Measurements from ENCODE around the gene SEZ6L2. TPM values are rescaled to one million over a fixed set of nuclear protein-coding genes. Genes with fewer than 3 reads are reported as not detected.
A peak's percentile ranks its signal among the peaks of the same experiment; 100 is the strongest.

Gene SEZ6L2
- total and polyA plus RNA-seq, 2 donors = 0.66 to 0.98 TPM

GRCh38 chr16:29925105-29925756 lies 25.9 kb upstream of the SEZ6L2 start:
- DNase-seq (ENCODE audit: low read depth in 6 of 9, low spot score in 9 of 9) = no peak
- no peaks in the 10 kb centered on the region for H3K27me3 ChIP-seq (ENCODE audit: control insufficient read depth in 2 of 2, insufficient read depth in 1 of 2, low read length in 1 of 2)
- H3K36me3 ChIP-seq (ENCODE audit: control insufficient read depth in 2 of 2, insufficient read depth in 2 of 2, low read length in 1 of 2) = peaks cover 19 to 24% of the 10 kb centered on the region in 2 donors
- H3K27ac ChIP-seq (ENCODE audit: low read depth in 1 of 2, low read length in 1 of 2) = no peak overlapping the region
- peak overlapping the region; percentile 77 to 93 for H3K4me3 ChIP-seq (ENCODE audit: low read length in 2 of 2)
- WGBS = 14% methylated on average over 9 of the region's 9 CpGs
- H3K9me3 ChIP-seq (ENCODE audit: control insufficient read depth in 2 of 2, insufficient read depth in 1 of 2, low read length in 1 of 2) = no peaks in the 10 kb centered on the region
- H3K4me1 ChIP-seq (ENCODE audit: control insufficient read depth in 2 of 2, insufficient read depth in 2 of 2, low read length in 2 of 2) = peaks cover 8 to 21% of the 10 kb centered on the region in 2 donors

GRCh38 chr16:29922986-29923501 lies 23.7 kb upstream of the SEZ6L2 start:
- Histone ChIP-seq H3K4me3 (ENCODE audit: low read length in 2 of 2) (no peak overlapping the region), H3K36me3 (ENCODE audit: control insufficient read depth in 2 of 2, insufficient read depth in 2 of 2, low read length in 1 of 2) (peaks cover 19 to 36% of the 10 kb centered on the region in 2 donors), H3K27me3 (ENCODE audit: control insufficient read depth in 2 of 2, insufficient read depth in 1 of 2, low read length in 1 of 2) (no peaks in the 10 kb centered on the region), H3K9me3 (ENCODE audit: control insufficient read depth in 2 of 2, insufficient read depth in 1 of 2, low read length in 1 of 2) (no peaks in the 10 kb centered on the region), H3K27ac (ENCODE audit: low read depth in 1 of 2, low read length in 1 of 2) (no peak overlapping the region), H3K4me1 (ENCODE audit: control insufficient read depth in 2 of 2, insufficient read depth in 2 of 2, low read length in 2 of 2) (peaks cover 8 to 21% of the 10 kb centered on the region in 2 donors)
- WGBS = 98% methylated on average over 12 of the region's 12 CpGs
- DNase-seq (ENCODE audit: low read depth in 6 of 9, low spot score in 9 of 9) = no peak

GRCh38 chr16:29922326-29922725 lies 23.0 kb upstream of the SEZ6L2 start:
- H3K4me3 ChIP-seq (ENCODE audit: low read length in 2 of 2) = no peak overlapping the region
- H3K9me3 ChIP-seq (ENCODE audit: control insufficient read depth in 2 of 2, insufficient read depth in 1 of 2, low read length in 1 of 2) = no peaks in the 10 kb centered on the region
- peaks cover 8 to 18% of the 10 kb centered on the region in 2 donors for H3K4me1 ChIP-seq (ENCODE audit: control insufficient read depth in 2 of 2, insufficient read depth in 2 of 2, low read length in 2 of 2)
- peaks cover 19 to 40% of the 10 kb centered on the region in 2 donors for H3K36me3 ChIP-seq (ENCODE audit: control insufficient read depth in 2 of 2, insufficient read depth in 2 of 2, low read length in 1 of 2)
- H3K27me3 ChIP-seq (ENCODE audit: control insufficient read depth in 2 of 2, insufficient read depth in 1 of 2, low read length in 1 of 2) = no peaks in the 10 kb centered on the region
- no peak overlapping the region for H3K27ac ChIP-seq (ENCODE audit: low read depth in 1 of 2, low read length in 1 of 2)
- 97% methylated on average over 2 of the region's 2 CpGs for WGBS
- DNase-seq (ENCODE audit: low read depth in 6 of 9, low spot score in 9 of 9) = no peak

GRCh38 chr16:29921034-29921385 lies 21.7 kb upstream of the SEZ6L2 start:
- 82% methylated on average over 3 of the region's 3 CpGs for WGBS
- peaks cover 0 to 3% of the 10 kb centered on the region in 2 donors for H3K9me3 ChIP-seq (ENCODE audit: control insufficient read depth in 2 of 2, insufficient read depth in 1 of 2, low read length in 1 of 2)
- H3K27ac ChIP-seq (ENCODE audit: low read depth in 1 of 2, low read length in 1 of 2) = no peak overlapping the region
- DNase-seq (ENCODE audit: low read depth in 6 of 9, low spot score in 9 of 9) = no peak
- H3K36me3 ChIP-seq (ENCODE audit: control insufficient read depth in 2 of 2, insufficient read depth in 2 of 2, low read length in 1 of 2) = peaks cover 19 to 43% of the 10 kb centered on the region in 2 donors
- no peaks in the 10 kb centered on the region for H3K27me3 ChIP-seq (ENCODE audit: control insufficient read depth in 2 of 2, insufficient read depth in 1 of 2, low read length in 1 of 2)
- H3K4me1 ChIP-seq (ENCODE audit: control insufficient read depth in 2 of 2, insufficient read depth in 2 of 2, low read length in 2 of 2) = peaks cover 8% of the 10 kb centered on the region in 2 donors
- H3K4me3 ChIP-seq (ENCODE audit: low read length in 2 of 2) = no peak overlapping the region

- Histone ChIP-seq H3K27me3 (ENCODE audit: control insufficient read depth in 2 of 2, insufficient read depth in 1 of 2, low read length in 1 of 2) (no peaks in the 10 kb centered on the region), H3K4me1 (ENCODE audit: control insufficient read depth in 2 of 2, insufficient read depth in 2 of 2, low read length in 2 of 2) (peaks cover 7% of the 10 kb centered on the region in 2 donors), H3K4me3 (ENCODE audit: low read length in 2 of 2) (no peak overlapping the region), H3K9me3 (ENCODE audit: control insufficient read depth in 2 of 2, insufficient read depth in 1 of 2, low read length in 1 of 2) (peaks cover 0 to 3% of the 10 kb centered on the region in 2 donors), H3K36me3 (ENCODE audit: control insufficient read depth in 2 of 2, insufficient read depth in 2 of 2, low read length in 1 of 2) (peaks cover 19 to 49% of the 10 kb centered on the region in 2 donors), H3K27ac (ENCODE audit: low read depth in 1 of 2, low read length in 1 of 2) (no peak overlapping the region)
- no peak for DNase-seq (ENCODE audit: low read depth in 6 of 9, low spot score in 9 of 9)
- 97% methylated on average over 6 of the region's 6 CpGs for WGBS
Measured at GRCh38 chr16:29920288-29921033, 21.1 kb upstream of the SEZ6L2 start.

GRCh38 chr16:29916979-29917378 lies 17.6 kb upstream of the SEZ6L2 start:
- H3K27me3 ChIP-seq (ENCODE audit: control insufficient read depth in 2 of 2, insufficient read depth in 1 of 2, low read length in 1 of 2) = no peaks in the 10 kb centered on the region
- no peaks in the 10 kb centered on the region for H3K4me1 ChIP-seq (ENCODE audit: control insufficient read depth in 2 of 2, insufficient read depth in 2 of 2, low read length in 2 of 2)
- peaks cover 0 to 6% of the 10 kb centered on the region in 2 donors for H3K9me3 ChIP-seq (ENCODE audit: control insufficient read depth in 2 of 2, insufficient read depth in 1 of 2, low read length in 1 of 2)
- DNase-seq (ENCODE audit: low read depth in 6 of 9, low spot score in 9 of 9) = no peak
- no peak overlapping the region for H3K4me3 ChIP-seq (ENCODE audit: low read length in 2 of 2)
- 97% methylated on average over 1 of the region's 1 CpG for WGBS
- no peak overlapping the region for H3K27ac ChIP-seq (ENCODE audit: low read depth in 1 of 2, low read length in 1 of 2)
- peaks cover 22 to 38% of the 10 kb centered on the region in 2 donors for H3K36me3 ChIP-seq (ENCODE audit: control insufficient read depth in 2 of 2, insufficient read depth in 2 of 2, low read length in 1 of 2)

- 94% methylated on average over 6 of the region's 6 CpGs for WGBS
- no peak overlapping the region for H3K27ac ChIP-seq (ENCODE audit: low read depth in 1 of 2, low read length in 1 of 2)
- no peak overlapping the region for H3K4me3 ChIP-seq (ENCODE audit: low read length in 2 of 2)
- no peaks in the 10 kb centered on the region for H3K4me1 ChIP-seq (ENCODE audit: control insufficient read depth in 2 of 2, insufficient read depth in 2 of 2, low read length in 2 of 2)
- H3K36me3 ChIP-seq (ENCODE audit: control insufficient read depth in 2 of 2, insufficient read depth in 2 of 2, low read length in 1 of 2) = peaks cover 14 to 30% of the 10 kb centered on the region in 2 donors
- DNase-seq (ENCODE audit: low read depth in 6 of 9, low spot score in 9 of 9) = no peak
- peaks cover 0 to 6% of the 10 kb centered on the region in 2 donors for H3K9me3 ChIP-seq (ENCODE audit: control insufficient read depth in 2 of 2, insufficient read depth in 1 of 2, low read length in 1 of 2)
- no peaks in the 10 kb centered on the region for H3K27me3 ChIP-seq (ENCODE audit: control insufficient read depth in 2 of 2, insufficient read depth in 1 of 2, low read length in 1 of 2)
Measured at GRCh38 chr16:29915590-29916247, 16.4 kb upstream of the SEZ6L2 start.

GRCh38 chr16:29913514-29913913 lies 14.2 kb upstream of the SEZ6L2 start:
- Histone ChIP-seq H3K4me3 (ENCODE audit: low read length in 2 of 2) (no peak overlapping the region), H3K9me3 (ENCODE audit: control insufficient read depth in 2 of 2, insufficient read depth in 1 of 2, low read length in 1 of 2) (peaks cover 0 to 6% of the 10 kb centered on the region in 2 donors), H3K36me3 (ENCODE audit: control insufficient read depth in 2 of 2, insufficient read depth in 2 of 2, low read length in 1 of 2) (peaks cover 14 to 18% of the 10 kb centered on the region in 2 donors), H3K27me3 (ENCODE audit: control insufficient read depth in 2 of 2, insufficient read depth in 1 of 2, low read length in 1 of 2) (no peaks in the 10 kb centered on the region), H3K27ac (ENCODE audit: low read depth in 1 of 2, low read length in 1 of 2) (no peak overlapping the region), H3K4me1 (ENCODE audit: control insufficient read depth in 2 of 2, insufficient read depth in 2 of 2, low read length in 2 of 2) (no peaks in the 10 kb centered on the region)
- DNase-seq (ENCODE audit: low read depth in 6 of 9, low spot score in 9 of 9) = no peak
- WGBS = 98% methylated on average over 8 of the region's 8 CpGs

GRCh38 chr16:29912087-29912486 lies 12.7 kb upstream of the SEZ6L2 start:
- Histone ChIP-seq H3K9me3 (ENCODE audit: control insufficient read depth in 2 of 2, insufficient read depth in 1 of 2, low read length in 1 of 2) (peaks cover 0 to 6% of the 10 kb centered on the region in 2 donors), H3K36me3 (ENCODE audit: control insufficient read depth in 2 of 2, insufficient read depth in 2 of 2, low read length in 1 of 2) (peaks cover 12 to 14% of the 10 kb centered on the region in 2 donors), H3K27ac (ENCODE audit: low read depth in 1 of 2, low read length in 1 of 2) (no peak overlapping the region), H3K4me1 (ENCODE audit: control insufficient read depth in 2 of 2, insufficient read depth in 2 of 2, low read length in 2 of 2) (no peaks in the 10 kb centered on the region), H3K4me3 (ENCODE audit: low read length in 2 of 2) (no peak overlapping the region), H3K27me3 (ENCODE audit: control insufficient read depth in 2 of 2, insufficient read depth in 1 of 2, low read length in 1 of 2) (no peaks in the 10 kb centered on the region)
- no peak for DNase-seq (ENCODE audit: low read depth in 6 of 9, low spot score in 9 of 9)
- 95% methylated on average over 11 of the region's 11 CpGs for WGBS
